Activated CD8-positive, alpha-beta T cell treated with anti-CD3 and anti-CD28 coated beads for 36 hours (primary cell): Measurements from ENCODE around the gene OVCA2. TPM values are rescaled to one million over a fixed set of nuclear protein-coding genes. Genes with fewer than 3 reads are reported as not detected.
"Not testable (repeated sequence)": the region's sequence is repeated elsewhere in the genome, so short reads cannot be mapped to it uniquely, and the experiment has no call there.

Source experiments
- ATAC-seq: fragments of 200-7000 bp; cut with Tn5 transposase; one replicate; pipeline ENCODE4 v1.10.0; 2021; ENCODE audit warnings: mild to moderate bottlenecking, moderate library complexity
- CTCF ChIA-PET: fragments of 350-600 bp; sonication (Branson Sonifier 250); formaldehyde crosslinking; loops from one replicate; lab custom pipeline; 2021; ENCODE audit warnings: antibody characterized with exemption; lab: Charles Lee
- POLR2A ChIA-PET: fragments of 350-600 bp; sonication (Branson Sonifier 250); formaldehyde crosslinking; loops from one replicate; lab custom pipeline; 2021; ENCODE audit warnings: antibody characterized with exemption; lab: Charles Lee
- DNase-seq: peaks from one replicate; pipeline ENCODE4 v3.0.0-alpha.2; 2020
- H3K27ac Mint-ChIP-seq: one replicate; pipeline ENCODE4 v1.8.0; 2021; ENCODE audit warnings: mild to moderate bottlenecking, mixed read lengths
- H3K27me3 Mint-ChIP-seq: one replicate; pipeline ENCODE4 v1.8.0; 2021; ENCODE audit warnings: mixed read lengths
- H3K36me3 Mint-ChIP-seq: one replicate; pipeline ENCODE4 v1.8.0; 2021; ENCODE audit warnings: low read depth, mixed read lengths
- H3K4me1 Mint-ChIP-seq: one replicate; pipeline ENCODE4 v1.8.0; 2021; ENCODE audit warnings: low read depth, mixed read lengths
- H3K4me3 Mint-ChIP-seq: one replicate; pipeline ENCODE4 v1.8.0; 2021; ENCODE audit warnings: mild to moderate bottlenecking, moderate library complexity, mixed read lengths
- H3K9me3 Mint-ChIP-seq: one replicate; pipeline ENCODE4 v1.8.0; 2021; ENCODE audit warnings: mixed read lengths
- intact Hi-C: fragments of 100-400 bp; cut with micrococcal nuclease; formaldehyde crosslinking; loops from one replicate; pipeline ENCODE4 v1.10.0; 2022
- total RNA-seq, 2 experiments: library from RNA; stranded (reverse); gene quantifications; one replicate each; pipeline ENCODE4 v1.2.3, GENCODE V29; 2021
- TF ChIP-seq, protein P1 (sequence below): fragments of 200-600 bp; IDR thresholded peaks from one replicate; pipeline ENCODE4 v1.8.0; 2022; ENCODE audit warnings: antibody characterized with exemption, mild to moderate bottlenecking

OVCA2 gene
- total RNA-seq, 2 experiments from 2014 or later = 28.0 to 28.5 TPM

DNA sequence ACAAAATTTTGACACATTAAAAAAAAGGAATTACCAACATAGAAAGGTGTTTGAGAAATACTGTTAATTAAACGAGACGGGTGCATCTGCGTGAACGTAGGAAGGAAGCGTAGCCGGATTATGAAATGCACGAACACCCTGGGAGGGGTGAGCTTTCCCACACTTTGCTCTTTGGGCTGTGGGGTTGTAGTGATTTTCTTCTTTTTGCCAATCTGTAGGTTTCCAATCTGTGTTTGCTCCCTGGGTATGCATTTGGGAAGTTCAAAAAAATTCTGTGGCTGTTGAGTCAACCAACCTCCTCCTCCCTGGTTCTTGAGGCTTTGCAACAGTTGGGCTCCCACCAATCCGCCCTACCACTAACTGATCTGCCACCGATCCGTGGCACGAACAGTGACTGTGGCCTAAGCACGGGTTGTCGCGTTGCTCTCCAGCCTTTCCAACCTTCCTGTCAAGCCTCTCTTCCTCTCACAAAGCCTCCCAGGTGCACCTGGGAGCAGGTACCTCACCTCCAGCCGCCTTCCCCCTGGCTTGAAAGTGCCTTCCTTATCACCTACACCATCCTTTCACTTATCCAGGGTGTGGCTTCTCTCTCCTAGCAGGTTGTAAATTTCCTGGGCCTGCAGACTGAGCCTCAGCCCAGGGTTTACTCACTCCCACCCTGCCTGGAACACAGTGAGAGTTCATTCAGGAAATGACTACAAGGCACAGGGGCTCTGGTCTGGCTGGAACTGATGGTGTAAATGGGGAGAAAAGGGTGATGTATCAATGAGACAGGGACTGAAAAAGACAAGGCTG, 33.3 kb upstream of the OVCA2 start:
- peaks cover 2% of the 10 kb centered on the region for H3K27me3 Mint-ChIP-seq
- no peak overlapping the region for H3K4me3 Mint-ChIP-seq
- intact Hi-C loops = no loop called here
- H3K9me3 Mint-ChIP-seq = no peaks in the 10 kb centered on the region
- H3K36me3 Mint-ChIP-seq = no peaks in the 10 kb centered on the region
- H3K27ac Mint-ChIP-seq = no peak overlapping the region
- TF ChIP-seq, protein P1, sequence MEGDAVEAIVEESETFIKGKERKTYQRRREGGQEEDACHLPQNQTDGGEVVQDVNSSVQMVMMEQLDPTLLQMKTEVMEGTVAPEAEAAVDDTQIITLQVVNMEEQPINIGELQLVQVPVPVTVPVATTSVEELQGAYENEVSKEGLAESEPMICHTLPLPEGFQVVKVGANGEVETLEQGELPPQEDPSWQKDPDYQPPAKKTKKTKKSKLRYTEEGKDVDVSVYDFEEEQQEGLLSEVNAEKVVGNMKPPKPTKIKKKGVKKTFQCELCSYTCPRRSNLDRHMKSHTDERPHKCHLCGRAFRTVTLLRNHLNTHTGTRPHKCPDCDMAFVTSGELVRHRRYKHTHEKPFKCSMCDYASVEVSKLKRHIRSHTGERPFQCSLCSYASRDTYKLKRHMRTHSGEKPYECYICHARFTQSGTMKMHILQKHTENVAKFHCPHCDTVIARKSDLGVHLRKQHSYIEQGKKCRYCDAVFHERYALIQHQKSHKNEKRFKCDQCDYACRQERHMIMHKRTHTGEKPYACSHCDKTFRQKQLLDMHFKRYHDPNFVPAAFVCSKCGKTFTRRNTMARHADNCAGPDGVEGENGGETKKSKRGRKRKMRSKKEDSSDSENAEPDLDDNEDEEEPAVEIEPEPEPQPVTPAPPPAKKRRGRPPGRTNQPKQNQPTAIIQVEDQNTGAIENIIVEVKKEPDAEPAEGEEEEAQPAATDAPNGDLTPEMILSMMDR = no peak
- no peak for DNase-seq
- H3K4me1 Mint-ChIP-seq = no peaks in the 10 kb centered on the region
- ATAC-seq = no peak
- POLR2A ChIA-PET = no interaction called here
- CTCF ChIA-PET = no interaction called here

DNA sequence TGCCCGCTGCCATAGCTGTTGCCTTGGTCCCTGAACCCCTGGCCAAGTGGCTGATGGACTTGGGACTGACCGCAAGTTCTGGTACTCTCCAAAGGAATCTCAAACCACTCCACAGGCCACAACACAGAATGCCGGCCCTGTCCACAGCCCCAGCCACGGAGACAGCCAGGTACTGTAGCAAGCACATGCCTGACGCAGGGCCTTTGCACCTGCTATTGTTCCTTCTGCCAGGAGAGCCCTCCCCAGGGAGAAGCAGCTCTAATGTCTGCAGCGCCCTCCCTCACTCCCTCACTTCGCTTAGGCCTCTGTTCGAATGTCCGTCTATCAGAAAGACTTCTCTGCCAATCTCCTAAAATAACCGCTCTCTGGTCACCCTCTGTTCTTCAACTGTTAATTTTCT, 32.1 kb upstream of the OVCA2 start:
- TF ChIP-seq, protein P1 = no peak
- Mint-ChIP-seq H3K36me3 (peaks cover 2% of the 10 kb centered on the region), H3K4me1 (no peaks in the 10 kb centered on the region), H3K27me3 (peaks cover 2% of the 10 kb centered on the region), H3K4me3 (no peak overlapping the region), H3K9me3 (no peaks in the 10 kb centered on the region), H3K27ac (no peak overlapping the region)
- intact Hi-C loops = no loop called here
- ATAC-seq = no peak
- DNase-seq = no peak
- ChIA-PET POLR2A (interaction anchor here (1.2 kb wide), 1 partner anchor 10 kb away, joined by 3 read pairs; no protein-coding TSS in a partner anchor), CTCF (interaction anchor here (0.6 kb wide), 1 partner anchor 609 kb away, joined by 3 read pairs; no protein-coding TSS in a partner anchor)

DNA sequence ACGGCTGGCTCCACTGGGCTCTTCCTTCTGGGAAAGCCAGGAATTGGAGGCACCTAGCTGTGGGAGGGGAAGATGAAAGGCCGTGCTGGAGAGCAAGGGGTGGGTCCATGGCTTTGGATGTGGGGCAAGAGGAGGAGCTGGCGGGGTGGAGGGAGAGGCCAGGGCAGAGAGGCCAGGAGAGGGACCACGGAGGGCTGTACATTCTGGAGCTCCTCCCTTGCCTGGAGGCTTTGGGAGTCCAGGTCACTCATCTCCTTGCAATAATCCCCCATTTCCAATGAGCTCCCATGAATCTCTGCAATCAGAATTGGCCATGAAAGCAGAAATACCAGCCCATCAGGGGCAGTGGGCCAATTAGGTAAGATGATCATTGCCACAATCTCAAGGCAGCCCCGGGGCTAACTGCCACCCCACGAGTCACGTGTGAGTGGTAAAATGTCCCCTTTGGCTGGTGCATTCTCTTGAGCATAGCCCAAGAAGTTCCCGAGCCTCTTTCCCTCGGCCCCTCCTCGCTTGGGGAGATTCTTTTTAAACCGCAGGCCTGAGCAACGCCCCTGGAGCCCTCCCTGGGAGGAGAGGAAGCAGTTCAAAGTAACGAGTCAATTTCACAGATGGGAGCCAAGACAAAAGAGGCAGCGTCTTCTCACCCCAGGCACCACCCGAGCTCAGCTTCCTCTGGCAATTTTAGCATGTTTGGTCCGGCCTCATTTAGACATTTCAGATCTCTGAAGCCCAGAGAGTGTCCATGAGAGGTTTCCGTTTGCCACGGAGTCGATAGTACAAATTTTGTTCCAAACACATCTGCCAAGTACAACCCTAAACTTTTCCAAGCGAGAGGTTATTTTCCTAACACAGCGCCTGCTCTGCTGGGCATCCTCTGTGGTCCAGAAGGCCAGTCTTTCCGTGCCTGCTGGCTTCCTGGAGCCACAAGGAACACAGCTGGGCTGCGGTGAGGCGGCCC, 30.1 kb upstream of the OVCA2 start:
- no peak overlapping the region for H3K27ac Mint-ChIP-seq
- intact Hi-C loops = no loop called here
- H3K4me3 Mint-ChIP-seq = no peak overlapping the region
- CTCF ChIA-PET = no interaction called here
- no peaks in the 10 kb centered on the region for H3K4me1 Mint-ChIP-seq
- POLR2A ChIA-PET = interaction anchor here (0.7 kb wide), 1 partner anchor 93 kb away, joined by 3 read pairs; no protein-coding TSS in a partner anchor
- TF ChIP-seq, protein P1 = no peak
- ATAC-seq = no peak
- H3K9me3 Mint-ChIP-seq = no peaks in the 10 kb centered on the region
- DNase-seq = no peak
- peaks cover 2% of the 10 kb centered on the region for H3K27me3 Mint-ChIP-seq
- peaks cover 2% of the 10 kb centered on the region for H3K36me3 Mint-ChIP-seq

DNA sequence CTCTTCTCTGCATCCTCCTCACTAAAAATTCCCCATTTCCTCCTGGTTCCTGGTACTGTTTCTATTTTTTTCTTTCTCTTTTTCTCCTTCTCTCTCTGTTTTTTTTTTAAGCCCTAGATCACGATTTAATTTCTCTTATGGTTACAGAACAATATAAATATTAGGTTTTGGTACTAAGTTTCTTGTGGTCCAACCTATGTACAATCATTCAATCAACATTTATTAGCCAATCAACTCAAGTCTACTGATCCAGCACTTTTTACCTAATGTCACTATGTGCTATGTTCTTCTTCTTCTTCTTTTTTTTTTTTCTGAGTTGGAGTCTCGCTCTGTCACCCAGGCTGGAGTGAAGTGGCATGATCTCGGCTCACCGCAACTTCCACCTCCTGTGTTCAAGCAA, 29.3 kb upstream of the OVCA2 start:
- no peak for DNase-seq
- POLR2A ChIA-PET = no interaction called here
- TF ChIP-seq, protein P1 = no peak
- Mint-ChIP-seq H3K4me3 (no peak overlapping the region), H3K4me1 (no peaks in the 10 kb centered on the region), H3K9me3 (no peaks in the 10 kb centered on the region), H3K36me3 (peaks cover 2% of the 10 kb centered on the region), H3K27me3 (peaks cover 2% of the 10 kb centered on the region), H3K27ac (no peak overlapping the region)
- CTCF ChIA-PET = no interaction called here
- ATAC-seq = no peak
- intact Hi-C loops = no loop called here

DNA sequence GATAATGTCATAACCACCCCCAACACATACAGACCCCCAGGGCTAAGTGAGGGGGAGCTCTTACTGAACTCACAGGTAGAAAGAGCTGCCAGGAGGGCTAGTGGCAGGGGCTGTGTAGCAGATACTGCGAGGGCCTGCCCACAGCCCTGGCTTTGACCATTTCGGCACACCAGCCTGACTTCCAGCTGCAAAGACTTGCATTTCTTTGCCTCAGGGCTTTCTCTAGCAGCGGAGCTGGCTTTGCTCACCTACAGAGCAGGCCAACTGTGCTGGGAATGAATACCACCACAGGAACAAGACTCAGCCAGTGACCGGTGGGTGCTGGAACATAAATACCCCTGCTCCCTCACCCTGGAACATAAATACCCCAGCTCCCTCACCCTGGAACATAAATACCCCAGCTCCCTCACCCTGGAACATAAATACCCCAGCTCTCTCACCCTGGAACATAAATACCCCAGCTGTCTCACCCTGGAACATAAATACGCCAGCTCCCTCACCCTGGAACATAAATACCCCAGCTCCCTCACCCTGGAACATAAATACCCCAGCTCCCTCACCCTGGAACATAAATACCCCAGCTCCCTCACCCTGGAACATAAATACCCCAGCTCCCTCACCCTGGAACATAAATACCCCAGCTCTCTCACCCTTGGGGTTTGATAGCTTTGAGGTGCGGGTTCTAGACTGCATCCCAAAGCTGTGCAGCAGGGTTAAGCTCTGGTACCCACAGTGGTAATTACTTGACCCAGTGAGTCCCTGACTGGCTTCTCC, 28.4 kb upstream of the OVCA2 start:
- POLR2A ChIA-PET = interaction anchor here (0.6 kb wide), 1 partner anchor 429 kb away, joined by 4 read pairs; no protein-coding TSS in a partner anchor
- H3K27me3 Mint-ChIP-seq, ATAC-seq, H3K36me3 Mint-ChIP-seq, H3K4me1 Mint-ChIP-seq, H3K27ac Mint-ChIP-seq, intact Hi-C loops, H3K4me3 Mint-ChIP-seq, H3K9me3 Mint-ChIP-seq, DNase-seq: not testable (repeated sequence)
- CTCF ChIA-PET = interaction anchor here (0.8 kb wide), 1 partner anchor 102 kb away, joined by 3 read pairs; no protein-coding TSS in a partner anchor
